ENCODE results near the gene NOP10.

Gene NOP10

DNA sequence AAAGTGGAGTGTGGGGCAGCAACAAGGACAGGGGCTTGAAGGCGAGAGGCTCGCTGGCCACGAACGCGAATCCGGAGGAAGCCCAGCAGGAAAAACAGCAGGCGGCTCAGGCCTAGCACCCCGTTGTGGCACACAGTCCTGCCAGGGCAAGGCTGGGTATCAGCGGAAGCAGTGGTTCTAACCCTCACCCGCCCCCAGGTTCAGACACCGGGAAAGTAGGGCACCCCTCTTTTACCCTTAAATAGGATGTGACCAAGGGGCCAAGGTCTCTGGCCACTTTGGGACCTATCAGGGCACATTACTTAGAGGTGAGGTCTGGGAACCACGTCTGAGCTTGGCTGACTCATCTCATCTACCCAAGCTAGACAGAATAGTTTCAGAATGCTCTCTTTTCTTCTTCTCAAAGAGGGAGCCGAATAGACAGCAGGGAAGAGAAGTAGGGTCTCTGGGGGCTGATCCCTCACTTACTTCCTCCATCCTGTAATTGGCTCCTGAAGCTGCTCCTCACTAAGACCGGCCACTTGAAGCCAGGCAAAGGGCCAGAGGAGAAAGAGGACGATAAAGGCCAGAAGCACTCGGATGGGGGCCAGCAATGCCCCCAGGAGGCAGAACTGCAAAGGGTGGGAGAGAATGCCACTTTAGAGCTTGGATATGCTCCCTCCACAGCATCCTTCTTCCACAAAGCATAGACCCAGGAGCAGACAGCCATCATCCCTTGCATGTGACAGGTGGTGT, 22.3 kb upstream of the NOP10 start:
- TF ChIP-seq, protein P1, sequence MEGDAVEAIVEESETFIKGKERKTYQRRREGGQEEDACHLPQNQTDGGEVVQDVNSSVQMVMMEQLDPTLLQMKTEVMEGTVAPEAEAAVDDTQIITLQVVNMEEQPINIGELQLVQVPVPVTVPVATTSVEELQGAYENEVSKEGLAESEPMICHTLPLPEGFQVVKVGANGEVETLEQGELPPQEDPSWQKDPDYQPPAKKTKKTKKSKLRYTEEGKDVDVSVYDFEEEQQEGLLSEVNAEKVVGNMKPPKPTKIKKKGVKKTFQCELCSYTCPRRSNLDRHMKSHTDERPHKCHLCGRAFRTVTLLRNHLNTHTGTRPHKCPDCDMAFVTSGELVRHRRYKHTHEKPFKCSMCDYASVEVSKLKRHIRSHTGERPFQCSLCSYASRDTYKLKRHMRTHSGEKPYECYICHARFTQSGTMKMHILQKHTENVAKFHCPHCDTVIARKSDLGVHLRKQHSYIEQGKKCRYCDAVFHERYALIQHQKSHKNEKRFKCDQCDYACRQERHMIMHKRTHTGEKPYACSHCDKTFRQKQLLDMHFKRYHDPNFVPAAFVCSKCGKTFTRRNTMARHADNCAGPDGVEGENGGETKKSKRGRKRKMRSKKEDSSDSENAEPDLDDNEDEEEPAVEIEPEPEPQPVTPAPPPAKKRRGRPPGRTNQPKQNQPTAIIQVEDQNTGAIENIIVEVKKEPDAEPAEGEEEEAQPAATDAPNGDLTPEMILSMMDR (IDR thresholded peaks at IDR 0.05; ENCODE audit: insufficient read depth, low read length, missing control alignments) = no peak
- ChIA-PET CTCF (interaction anchor here (1.0 to 5.0 kb wide), 4 partner anchors 22 to 255 kb away, joined by 3 to 54 read pairs (median 26); partner anchors contain the start of genes NOP10 and NUTM1), POLR2A (interaction anchor here (1.9 kb wide), 1 partner anchor 28 kb away, joined by 7 read pairs; the partner anchor contains the start of gene SLC12A6)
- no peak for DNase-seq (ENCODE audit: low read depth, low spot score)
- peak overlapping the region; percentile 89 for H3K4me3 ChIP-seq (ENCODE audit: low read depth, low read length)

DNA sequence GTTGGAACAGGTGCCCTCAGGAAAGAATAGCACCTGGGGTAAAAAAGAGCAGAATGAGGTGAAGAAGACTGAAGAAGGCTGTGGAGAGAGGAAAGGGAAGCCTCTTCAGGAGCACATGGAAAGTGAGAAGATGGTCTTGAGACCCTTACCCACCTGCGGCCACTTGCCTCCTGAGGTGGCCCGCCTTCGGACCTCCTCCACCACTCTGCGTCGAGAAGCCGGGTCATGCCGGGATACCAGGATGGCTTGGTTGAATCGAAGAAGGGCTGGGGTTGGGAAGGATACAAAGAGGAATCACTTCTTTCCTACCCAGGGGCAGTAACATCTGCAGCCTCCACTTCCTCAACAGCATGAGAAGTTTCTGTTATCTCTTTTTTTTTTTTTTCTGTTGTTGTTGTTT, 21.1 kb upstream of the NOP10 start:
- TF ChIP-seq, protein P1 (IDR thresholded peaks at IDR 0.05; ENCODE audit: insufficient read depth, low read length, missing control alignments) = no peak
- ChIA-PET CTCF (no interaction called here), POLR2A (no interaction called here)
- no peak for DNase-seq (ENCODE audit: low read depth, low spot score)
- no peak overlapping the region for H3K4me3 ChIP-seq (ENCODE audit: low read depth, low read length)

DNA sequence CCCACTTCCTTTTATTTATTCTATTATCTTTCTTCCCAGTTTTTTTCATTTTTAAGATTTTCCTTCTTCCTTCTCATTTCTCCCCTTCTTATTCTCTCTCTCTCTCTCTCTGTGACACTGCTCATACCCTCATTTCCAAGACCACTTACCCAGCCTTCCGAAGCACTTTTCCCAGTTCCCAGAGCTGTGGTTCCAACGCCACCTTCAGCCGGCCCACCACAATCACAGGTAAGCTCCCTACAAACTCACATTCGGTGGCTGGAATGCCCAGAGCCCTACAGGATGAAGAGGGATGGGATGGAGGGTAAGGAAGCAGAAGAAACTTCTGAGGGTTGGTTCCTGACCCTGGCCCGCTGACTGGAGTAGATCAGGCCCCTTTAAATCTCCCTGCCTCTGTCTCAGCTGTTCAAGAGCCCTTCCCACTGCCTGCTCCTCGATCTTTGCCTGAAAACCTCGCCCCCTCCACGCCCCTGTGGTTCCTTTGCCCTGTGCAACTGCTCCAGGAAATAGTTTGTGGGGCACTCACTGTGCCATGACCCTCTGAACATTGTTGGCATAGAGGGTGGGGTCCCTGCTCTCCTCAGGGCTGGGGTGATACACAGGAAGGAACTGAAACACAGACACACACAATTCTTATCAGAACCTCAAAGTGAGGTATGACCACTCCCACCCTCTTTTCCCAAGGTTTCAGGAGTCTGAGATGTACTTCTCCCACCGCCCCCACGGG, 19.3 kb upstream of the NOP10 start:
- H3K4me3 ChIP-seq (ENCODE audit: low read depth, low read length) = no peak overlapping the region
- TF ChIP-seq, protein P1 (IDR thresholded peaks at IDR 0.05; ENCODE audit: insufficient read depth, low read length, missing control alignments) = no peak
- CTCF ChIA-PET = interaction anchor here (0.9 to 2.6 kb wide), 5 partner anchors 10 to 151 kb away, joined by 3 to 29 read pairs (median 4); partner anchors contain the start of genes NOP10 and NUTM1
- POLR2A ChIA-PET = no interaction called here
- DNase-seq (ENCODE audit: low read depth, low spot score) = no peak

DNA sequence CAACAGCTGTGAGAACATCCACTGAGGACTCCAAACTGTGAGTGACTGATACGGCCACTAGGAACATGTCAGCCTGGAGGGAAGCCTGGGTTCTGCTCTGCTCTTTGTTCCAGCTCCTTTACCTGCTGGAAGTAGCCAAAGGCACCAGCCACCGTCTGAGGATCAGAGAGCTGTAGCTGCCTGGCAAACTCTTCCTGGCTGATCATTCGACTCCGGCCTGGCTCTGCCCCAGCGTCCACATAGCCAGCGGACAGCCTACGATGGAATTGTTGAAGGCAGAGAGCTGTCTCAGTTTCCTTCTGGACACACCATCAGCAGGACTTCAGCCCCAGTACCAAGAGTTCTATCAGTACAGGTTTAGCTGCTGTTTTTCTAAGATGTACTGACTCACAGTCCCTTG, 18.3 kb upstream of the NOP10 start:
- no peak overlapping the region for H3K4me3 ChIP-seq (ENCODE audit: low read depth, low read length)
- ChIA-PET POLR2A (no interaction called here), CTCF (interaction anchor here (0.9 to 2.6 kb wide), 7 partner anchors 9 to 252 kb away, joined by 3 to 29 read pairs (median 4); partner anchors contain the start of genes NOP10 and NUTM1)
- TF ChIP-seq, protein P1 (IDR thresholded peaks at IDR 0.05; ENCODE audit: insufficient read depth, low read length, missing control alignments) = no peak
- DNase-seq (ENCODE audit: low read depth, low spot score) = no peak

DNA sequence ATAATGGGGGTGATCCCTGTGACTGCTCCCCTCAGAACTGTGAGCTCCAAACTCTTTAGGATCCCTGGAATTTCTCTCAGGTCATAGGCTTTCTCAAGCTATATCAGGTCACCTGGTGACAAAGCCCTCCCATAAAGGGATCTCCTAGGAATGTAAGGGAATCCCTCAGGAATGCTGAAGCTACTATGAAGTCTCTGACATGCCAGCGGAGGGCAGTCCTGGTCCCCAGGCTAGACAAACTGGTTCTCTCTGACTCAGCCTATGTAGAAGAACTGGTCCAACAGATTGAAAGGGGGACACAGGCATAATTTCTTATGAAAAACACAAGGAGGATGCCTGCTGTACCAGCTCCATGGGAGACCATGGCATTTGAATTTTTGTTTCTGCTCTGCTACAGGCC, 17.4 kb upstream of the NOP10 start:
- TF ChIP-seq, protein P1 (IDR thresholded peaks at IDR 0.05; ENCODE audit: insufficient read depth, low read length, missing control alignments) = no peak
- no peak overlapping the region for H3K4me3 ChIP-seq (ENCODE audit: low read depth, low read length)
- CTCF ChIA-PET = interaction anchor here (0.7 to 4.5 kb wide), 7 partner anchors 7 to 251 kb away, joined by 3 to 30 read pairs (median 5); partner anchors contain the start of genes KATNBL1, LPCAT4, NOP10 and NUTM1
- DNase-seq (ENCODE audit: low read depth, low spot score) = no peak
- POLR2A ChIA-PET = no interaction called here

DNA sequence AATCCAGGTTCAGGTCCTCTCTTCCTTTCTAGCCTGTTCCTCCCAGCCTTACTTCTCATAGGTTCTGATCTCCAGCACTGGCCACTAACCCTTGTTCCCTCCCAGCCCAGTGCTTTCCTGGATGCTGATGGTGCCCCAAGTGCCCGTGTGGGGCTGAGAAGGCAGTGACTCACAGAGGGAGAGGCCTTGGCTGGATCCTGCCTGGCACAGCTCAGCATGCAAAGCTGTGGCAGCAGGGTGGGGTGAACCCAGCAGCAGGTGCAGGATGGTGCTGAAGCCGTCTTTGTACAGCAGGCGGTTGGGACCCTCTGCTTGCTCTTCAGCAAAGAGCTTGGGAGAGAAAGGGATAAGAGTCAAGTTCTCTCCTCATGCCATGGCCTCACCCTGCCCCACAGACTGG, 16.5 kb upstream of the NOP10 start:
- no peak for DNase-seq (ENCODE audit: low read depth, low spot score)
- CTCF ChIA-PET = interaction anchor here (0.7 to 4.5 kb wide), 3 partner anchors 8 to 16 kb away, joined by 3 to 30 read pairs (median 29); partner anchors contain the start of genes LPCAT4, NOP10 and NUTM1
- no peak overlapping the region for H3K4me3 ChIP-seq (ENCODE audit: low read depth, low read length)
- POLR2A ChIA-PET = no interaction called here
- TF ChIP-seq, protein P1 (IDR thresholded peaks at IDR 0.05; ENCODE audit: insufficient read depth, low read length, missing control alignments) = no peak
